Testis (tissue), 2 donors: ENCODE results near the gene LGALS13.

Experiments used
- CTCF ChIP-seq, 3 experiments: fragments of 450-650 bp in 2 of 3; fragments of 200-600 bp in 1 of 3; sonication (generic) in 1 of 3; IDR thresholded peaks; one replicate each; pipeline ENCODE4 v1.5.1; 2016 to 2019; ENCODE audit warnings: antibody characterized with exemption in 3 of 3, mild to moderate bottlenecking in 2 of 3, moderate library complexity in 1 of 3
- POLR2A ChIP-seq: fragments of 450-650 bp; IDR thresholded peaks from one replicate; pipeline ENCODE4 v1.6.1; 2017; ENCODE audit warnings: antibody characterized with exemption, mild to moderate bottlenecking, moderate library complexity

- TF ChIP-seq POLR2A (no peak), CTCF (IDR thresholded peaks at IDR 0.05) (no peak)
Observed at GRCh38 chr19:39563408-39563807, 38.9 kb upstream of the LGALS13 start.
